ENCODE data around the gene TCP11X1.
"Not testable (repeated sequence)": the region's sequence is repeated elsewhere in the genome, so short reads cannot be mapped to it uniquely, and the experiment has no call there.

Gene TCP11X1

DNA sequence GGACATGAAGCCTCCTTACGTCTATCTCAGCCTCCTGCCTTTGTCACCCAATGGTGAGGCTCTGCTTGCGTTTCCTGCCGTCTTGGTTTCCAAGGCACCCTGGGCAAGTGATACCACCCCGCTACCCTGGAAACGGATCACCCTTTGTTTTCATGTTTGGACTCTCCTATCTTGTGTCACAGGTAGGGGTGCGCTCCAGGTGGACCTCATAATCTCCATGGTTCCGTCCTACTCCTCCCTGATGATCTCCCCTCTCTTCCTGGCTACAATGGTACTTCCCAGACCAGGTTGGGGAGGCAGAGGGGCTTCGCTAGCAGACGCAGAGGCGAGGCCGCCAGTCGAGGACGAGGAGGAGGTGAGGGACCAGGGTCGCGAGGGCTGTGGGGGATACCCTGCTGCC, at the start of gene TCP11X1:
TCP11X1 (plus strand) TSS at position 316 of the 400 bp plus-strand sequence.
- not testable (repeated sequence) for DNase-seq (ENCODE audit: low read depth in 2 of 2)

DNA sequence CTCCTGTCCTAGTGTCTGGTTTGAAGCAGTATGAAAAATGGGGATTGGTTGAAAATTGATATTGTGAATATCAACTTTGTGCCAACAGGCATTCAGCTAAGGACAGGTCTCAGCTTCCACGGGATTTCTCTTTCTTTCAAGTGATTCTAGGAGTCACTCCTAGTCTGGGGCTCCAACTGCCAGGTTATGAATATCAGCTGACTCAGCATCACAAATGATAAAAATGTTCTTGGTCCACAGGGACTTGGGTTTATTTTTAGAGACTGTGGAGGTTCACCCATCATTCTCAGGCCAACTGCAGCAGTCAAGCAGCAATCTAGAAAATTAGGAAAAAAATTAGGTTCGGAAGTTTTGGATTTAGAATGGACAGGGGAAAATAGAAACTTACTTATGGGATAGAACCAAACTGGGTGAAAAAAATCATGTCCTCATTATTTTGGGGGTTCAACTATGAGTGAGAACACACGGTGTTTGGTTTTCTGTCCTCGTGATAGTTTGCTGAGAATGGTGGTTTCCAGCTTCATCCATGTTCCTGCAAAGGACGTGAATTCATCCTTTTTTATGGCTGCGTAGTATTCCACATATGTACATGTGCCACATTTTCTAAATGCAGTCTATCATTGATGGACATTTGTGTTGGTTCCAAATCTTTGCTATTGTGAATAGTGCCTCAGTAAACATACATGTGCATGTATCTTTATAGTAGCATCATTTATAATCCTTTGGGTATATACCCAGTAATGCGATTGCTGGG, 29.0 kb upstream of the TCP11X1 start:
- DNase-seq (ENCODE audit: low read depth in 2 of 2), result no peak

DNA sequence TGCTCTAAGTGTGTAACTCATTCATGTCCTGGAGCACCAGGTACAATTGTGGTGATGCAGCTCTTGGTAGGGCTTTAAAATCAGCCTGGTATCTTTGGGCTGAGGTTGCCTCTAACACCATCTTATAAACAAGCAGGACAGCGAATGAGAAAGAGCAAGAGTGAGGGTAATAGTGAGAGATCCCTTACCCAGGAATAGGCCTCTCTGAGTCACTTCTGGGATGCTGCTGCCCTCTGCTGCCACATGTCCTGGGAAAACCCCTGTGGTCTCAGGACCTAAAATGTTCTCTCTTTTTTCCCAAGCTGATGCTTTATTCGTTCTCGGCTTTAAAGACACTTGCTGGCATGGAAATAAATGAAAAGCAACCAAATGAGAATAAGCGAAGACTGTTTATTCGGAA, 7.2 kb upstream of the TCP11X1 start:
- not testable (repeated sequence) for DNase-seq (ENCODE audit: low read depth in 2 of 2)

DNA sequence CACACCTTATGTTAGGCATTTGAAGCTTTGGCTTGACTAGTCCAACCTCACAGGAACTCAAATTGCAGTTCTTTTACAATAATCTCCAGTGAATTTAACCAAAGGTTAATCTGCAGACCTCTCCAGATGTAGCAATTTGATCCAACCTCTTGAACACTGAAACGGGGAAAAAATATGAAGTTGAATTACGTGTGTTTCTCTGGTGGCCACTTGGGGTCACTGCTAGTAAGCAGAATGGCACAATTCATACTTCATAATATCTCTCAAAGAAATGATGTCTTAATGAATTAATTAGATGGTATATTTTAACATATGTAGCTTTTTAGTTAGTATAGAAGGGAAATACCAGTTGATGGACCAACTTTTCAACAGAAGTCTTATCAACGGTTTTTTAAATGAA, 1.4 kb downstream of the TCP11X1 start:
- not testable (repeated sequence) for DNase-seq (ENCODE audit: low read depth in 2 of 2)

DNA sequence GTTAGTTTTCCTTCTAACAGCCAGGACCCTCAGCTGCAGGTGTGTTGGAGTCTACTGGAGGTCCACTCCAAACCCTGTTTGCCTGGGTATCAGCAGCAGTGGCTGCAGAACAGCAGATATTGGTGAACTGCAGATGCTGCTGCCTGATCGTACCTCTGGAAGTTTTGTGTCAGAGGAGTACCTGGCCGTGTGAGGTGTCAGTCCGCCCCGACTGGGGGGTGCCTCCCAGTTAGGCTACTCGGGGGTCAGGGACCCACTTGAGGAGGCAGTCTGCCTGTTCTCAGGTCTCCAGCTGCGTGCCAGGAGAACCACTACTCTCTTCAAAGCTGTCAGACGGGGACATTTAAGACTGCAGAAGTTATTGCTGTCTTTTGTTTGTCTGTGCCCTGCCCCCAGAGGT, 20.6 kb downstream of the TCP11X1 start:
- not testable (repeated sequence) for DNase-seq (ENCODE audit: low read depth in 2 of 2)

DNA sequence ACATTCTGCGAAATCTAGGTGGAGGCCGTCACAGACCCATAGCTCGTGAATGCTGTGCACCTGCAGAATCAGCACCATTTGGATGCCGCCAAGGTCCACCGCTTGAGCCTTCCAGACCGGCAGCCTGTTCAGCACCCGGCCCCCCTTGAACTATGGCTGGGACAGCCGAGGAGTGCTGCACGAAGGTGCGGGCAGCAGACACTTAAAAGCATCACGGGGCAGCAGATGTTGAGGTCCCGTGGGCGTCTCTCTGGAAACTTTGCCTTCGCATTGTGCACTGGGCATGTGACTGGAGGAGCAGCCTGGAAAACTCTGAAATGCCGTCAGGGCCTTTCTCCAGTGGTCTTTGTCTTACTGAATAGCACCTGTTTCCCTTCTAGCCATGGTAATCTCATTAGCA, 25.2 kb downstream of the TCP11X1 start:
- DNase-seq (ENCODE audit: low read depth in 2 of 2), result not testable (repeated sequence)

DNA sequence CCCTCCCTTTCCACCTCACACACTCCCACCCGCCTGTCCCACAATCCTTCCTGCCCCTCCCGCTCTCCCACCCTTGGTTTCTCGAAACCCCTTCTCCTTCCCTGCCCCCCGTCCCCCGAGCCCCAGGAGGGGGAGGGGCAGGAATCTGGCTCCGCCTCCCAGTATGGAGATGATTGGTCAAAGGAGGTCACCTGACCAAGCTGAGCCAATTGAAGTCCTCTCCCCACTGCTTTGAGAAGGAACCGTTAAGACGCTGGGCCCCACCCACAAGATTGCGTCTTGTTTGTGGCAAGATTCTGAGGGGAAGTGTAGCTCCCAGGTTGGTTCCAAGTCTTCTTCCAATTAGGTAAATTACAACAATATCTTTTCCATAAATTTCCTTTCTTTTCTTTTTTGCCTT, 31.8 kb downstream of the TCP11X1 start, which contains the start of gene NXF2:
NXF2 (plus strand) TSS at position 275 of the 400 bp plus-strand sequence. CDS start 59,912 bp downstream, outside the sequence.
- not testable (repeated sequence) for DNase-seq (ENCODE audit: low read depth in 2 of 2)

DNA sequence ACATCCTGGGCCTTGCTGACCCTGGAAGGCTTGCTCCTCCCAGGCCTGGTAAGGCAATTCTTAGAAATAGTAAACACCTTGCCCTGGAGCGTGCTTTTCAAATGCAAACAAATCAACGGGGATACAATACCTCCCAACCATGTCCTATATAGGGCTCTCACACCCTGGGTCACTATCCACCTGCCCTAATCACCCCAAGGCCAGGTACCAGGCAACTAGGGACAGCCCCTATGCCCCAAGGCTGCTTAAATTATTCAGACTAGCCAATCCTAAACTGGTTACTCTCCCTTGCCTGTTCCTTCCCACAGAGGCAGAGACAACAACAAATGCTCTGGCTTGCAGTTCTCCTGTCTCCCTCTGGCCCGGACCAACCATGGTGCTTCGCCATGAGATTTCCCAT, 57.1 kb downstream of the TCP11X1 start:
- DNase-seq (ENCODE audit: low read depth in 2 of 2), result not testable (repeated sequence)
